ENCODE results near the gene ATP9B. TPM values are rescaled to one million over a fixed set of nuclear protein-coding genes. Genes with fewer than 3 reads are reported as not detected.

Gene ATP9B
- total RNA-seq, 1 experiment from 2014 or later: 17.8 TPM

DNA sequence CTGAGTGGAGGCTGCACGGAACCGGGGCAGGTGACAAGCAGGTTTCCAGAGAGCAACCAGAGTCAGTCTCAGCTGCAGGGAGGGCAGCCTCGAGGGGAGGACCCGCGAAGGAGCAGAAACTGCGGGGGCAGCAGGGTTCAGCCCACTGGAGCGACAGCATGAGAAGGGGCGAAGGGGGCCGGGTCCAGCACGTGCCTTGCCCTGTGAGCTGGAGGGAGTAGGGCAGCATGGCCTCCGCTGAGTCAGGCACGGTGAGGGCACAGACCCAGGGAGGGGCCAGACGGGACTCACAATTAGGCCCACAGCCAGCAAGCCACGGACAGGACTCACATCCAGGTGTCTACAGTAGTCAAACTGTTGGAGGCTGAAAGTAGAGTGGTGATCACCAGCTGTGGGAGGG, 22.7 kb upstream of the ATP9B start:
- Histone ChIP-seq H3K4me3 (replicated peaks in 1 of 2; ENCODE audit: low read depth in 1 of 2, low read length in 2 of 2) (no peak overlapping the region), H3K27me3 (ENCODE audit: insufficient read depth, low read length) (no peaks in the 10 kb centered on the region), H3K79me2 (ENCODE audit: insufficient read depth, low read length) (no peaks in the 10 kb centered on the region), H2AFZ (ENCODE audit: low read depth, low read length, poor library complexity, severe bottlenecking) (no peak overlapping the region), H3K9me3 (ENCODE audit: control insufficient read depth in 1 of 2, insufficient read depth in 1 of 2, low read depth in 1 of 2, low read length in 2 of 2) (no peaks in the 10 kb centered on the region), H3K9me2 (ENCODE audit: insufficient read depth) (no peaks in the 10 kb centered on the region), H3K4me1 (ENCODE audit: control insufficient read depth in 1 of 2, insufficient read depth in 2 of 2, low read length in 2 of 2) (peaks cover 0 to 6% of the 10 kb centered on the region in 2 experiments; a peak in 3 of 4 replicates), H4K20me1 (ENCODE audit: insufficient read depth) (no peaks in the 10 kb centered on the region), H3K4me2 (ENCODE audit: low read length) (no peak overlapping the region), H3K36me3 (ENCODE audit: control insufficient read depth in 1 of 2, insufficient read depth in 2 of 2, low read length in 2 of 2) (no peaks in the 10 kb centered on the region), H3K27ac (ENCODE audit: low read depth, low read length) (no peak overlapping the region), H3K9ac (ENCODE audit: low read length) (no peak overlapping the region)
- ChIA-PET CTCF (no interaction called here), POLR2A (no interaction called here), RAD21 (ENCODE audit: low non-redundant PET in 1 of 2, low total read pairs in 2 of 2, uncharacterized antibody in 2 of 2, unreplicated experiment in 2 of 2) (no interaction called here)
- ATAC-seq: no peak
- intact Hi-C loops (cut with micrococcal nuclease): no loop called here
- TF ChIP-seq, protein P1, sequence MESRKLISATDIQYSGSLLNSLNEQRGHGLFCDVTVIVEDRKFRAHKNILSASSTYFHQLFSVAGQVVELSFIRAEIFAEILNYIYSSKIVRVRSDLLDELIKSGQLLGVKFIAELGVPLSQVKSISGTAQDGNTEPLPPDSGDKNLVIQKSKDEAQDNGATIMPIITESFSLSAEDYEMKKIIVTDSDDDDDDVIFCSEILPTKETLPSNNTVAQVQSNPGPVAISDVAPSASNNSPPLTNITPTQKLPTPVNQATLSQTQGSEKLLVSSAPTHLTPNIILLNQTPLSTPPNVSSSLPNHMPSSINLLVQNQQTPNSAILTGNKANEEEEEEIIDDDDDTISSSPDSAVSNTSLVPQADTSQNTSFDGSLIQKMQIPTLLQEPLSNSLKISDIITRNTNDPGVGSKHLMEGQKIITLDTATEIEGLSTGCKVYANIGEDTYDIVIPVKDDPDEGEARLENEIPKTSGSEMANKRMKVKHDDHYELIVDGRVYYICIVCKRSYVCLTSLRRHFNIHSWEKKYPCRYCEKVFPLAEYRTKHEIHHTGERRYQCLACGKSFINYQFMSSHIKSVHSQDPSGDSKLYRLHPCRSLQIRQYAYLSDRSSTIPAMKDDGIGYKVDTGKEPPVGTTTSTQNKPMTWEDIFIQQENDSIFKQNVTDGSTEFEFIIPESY (IDR thresholded peaks at IDR 0.05; ENCODE audit: extremely low read depth, insufficient replicate concordance, low read length): no peak
- TF ChIP-seq ZNF274 (IDR thresholded peaks at IDR 0.05; ENCODE audit: low read depth, low read length): no peak
- no peak for DNase-seq (ENCODE audit: low read depth, low spot score)
- BruUV-seq (replicated peaks): no TSS peak

DNA sequence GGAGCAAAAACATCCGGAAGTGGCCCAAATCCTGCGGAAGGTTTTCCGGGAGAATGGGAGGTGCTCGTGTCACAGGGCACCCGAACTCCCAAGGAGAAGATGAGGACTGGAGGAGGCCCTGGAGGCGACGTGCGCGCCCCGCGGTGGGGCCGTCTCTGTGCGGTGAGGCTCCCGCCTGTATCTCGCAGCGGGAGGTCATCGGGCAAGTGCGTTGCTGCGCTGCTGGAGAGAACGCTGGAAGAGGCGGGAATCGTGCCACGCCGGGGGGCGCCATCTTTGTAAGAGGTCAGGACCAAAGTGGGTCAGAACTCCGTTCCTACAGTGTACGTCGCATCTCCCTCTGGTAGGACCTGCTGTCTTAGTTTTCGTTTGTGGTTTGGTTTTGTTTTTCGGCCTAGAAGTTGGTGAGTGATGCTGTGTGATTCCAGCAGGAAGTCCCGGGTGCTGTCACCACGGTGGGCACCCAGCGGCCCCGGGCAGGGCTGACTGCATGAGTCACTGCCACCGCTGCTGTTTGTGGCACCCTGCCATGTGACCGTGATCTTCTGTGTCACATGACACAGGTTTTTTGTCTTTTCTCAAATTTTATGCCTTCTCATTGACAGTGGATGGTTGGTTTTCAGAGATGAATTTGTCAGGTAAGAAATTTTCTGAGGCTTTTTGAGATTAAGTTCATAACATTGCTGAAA, 21.5 kb upstream of the ATP9B start:
- peak overlapping the region; percentile 26 for H2AFZ ChIP-seq (ENCODE audit: low read depth, low read length, poor library complexity, severe bottlenecking)
- RAD21 ChIA-PET (ENCODE audit: low non-redundant PET in 1 of 2, low total read pairs in 2 of 2, uncharacterized antibody in 2 of 2, unreplicated experiment in 2 of 2): no interaction called here
- H3K9me3 ChIP-seq (ENCODE audit: control insufficient read depth in 1 of 2, insufficient read depth in 1 of 2, low read depth in 1 of 2, low read length in 2 of 2): no peaks in the 10 kb centered on the region
- H3K4me3 ChIP-seq (replicated peaks in 1 of 2; ENCODE audit: low read depth in 1 of 2, low read length in 2 of 2): no peak overlapping the region
- H4K20me1 ChIP-seq (ENCODE audit: insufficient read depth): no peaks in the 10 kb centered on the region
- CTCF ChIA-PET: no interaction called here
- peaks cover 0 to 6% of the 10 kb centered on the region in 2 experiments; a peak in 3 of 4 replicates for H3K4me1 ChIP-seq (ENCODE audit: control insufficient read depth in 1 of 2, insufficient read depth in 2 of 2, low read length in 2 of 2)
- no peaks in the 10 kb centered on the region for H3K36me3 ChIP-seq (ENCODE audit: control insufficient read depth in 1 of 2, insufficient read depth in 2 of 2, low read length in 2 of 2)
- no peaks in the 10 kb centered on the region for H3K9me2 ChIP-seq (ENCODE audit: insufficient read depth)
- H3K27ac ChIP-seq (ENCODE audit: low read depth, low read length): no peak overlapping the region
- POLR2A ChIA-PET: no interaction called here
- intact Hi-C loops (cut with micrococcal nuclease): no loop called here
- H3K79me2 ChIP-seq (ENCODE audit: insufficient read depth, low read length): no peaks in the 10 kb centered on the region
- H3K4me2 ChIP-seq (ENCODE audit: low read length): peak overlapping the region; percentile 30; the same call in 1 of the 2 replicates
- TF ChIP-seq, protein P2, sequence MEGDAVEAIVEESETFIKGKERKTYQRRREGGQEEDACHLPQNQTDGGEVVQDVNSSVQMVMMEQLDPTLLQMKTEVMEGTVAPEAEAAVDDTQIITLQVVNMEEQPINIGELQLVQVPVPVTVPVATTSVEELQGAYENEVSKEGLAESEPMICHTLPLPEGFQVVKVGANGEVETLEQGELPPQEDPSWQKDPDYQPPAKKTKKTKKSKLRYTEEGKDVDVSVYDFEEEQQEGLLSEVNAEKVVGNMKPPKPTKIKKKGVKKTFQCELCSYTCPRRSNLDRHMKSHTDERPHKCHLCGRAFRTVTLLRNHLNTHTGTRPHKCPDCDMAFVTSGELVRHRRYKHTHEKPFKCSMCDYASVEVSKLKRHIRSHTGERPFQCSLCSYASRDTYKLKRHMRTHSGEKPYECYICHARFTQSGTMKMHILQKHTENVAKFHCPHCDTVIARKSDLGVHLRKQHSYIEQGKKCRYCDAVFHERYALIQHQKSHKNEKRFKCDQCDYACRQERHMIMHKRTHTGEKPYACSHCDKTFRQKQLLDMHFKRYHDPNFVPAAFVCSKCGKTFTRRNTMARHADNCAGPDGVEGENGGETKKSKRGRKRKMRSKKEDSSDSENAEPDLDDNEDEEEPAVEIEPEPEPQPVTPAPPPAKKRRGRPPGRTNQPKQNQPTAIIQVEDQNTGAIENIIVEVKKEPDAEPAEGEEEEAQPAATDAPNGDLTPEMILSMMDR (IDR thresholded peaks at IDR 0.05 in 2 of 3, conservative IDR thresholded peaks at IDR 0.05 in 1 of 3; ENCODE audit: borderline replicate concordance in 1 of 3, insufficient read depth in 1 of 3, low read depth in 2 of 3, low read length in 2 of 3): no peak
- no peak overlapping the region for H3K9ac ChIP-seq (ENCODE audit: low read length)
- H3K27me3 ChIP-seq (ENCODE audit: insufficient read depth, low read length): no peaks in the 10 kb centered on the region; the same call in 1 of the 2 replicates
- BruUV-seq (replicated peaks): no TSS peak
- DNase-seq (ENCODE audit: low read depth, low spot score): no peak
- no peak for ATAC-seq

Measured in HCT116 (cell line).